Ovary (tissue), 3 donors: Measurements from ENCODE around the gene DBI.

Experiments
- POLR2A ChIP-seq: fragments of 450-650 bp; IDR thresholded peaks from one replicate; pipeline ENCODE4 v1.6.1; 2017; ENCODE audit warnings: antibody characterized with exemption, mild to moderate bottlenecking, moderate library complexity
- TF ChIP-seq, protein P1 (sequence below), 3 donors: fragments of 450-650 bp in 2 of 3; fragments of 200-600 bp in 1 of 3; IDR thresholded peaks; one replicate each; pipeline versions ENCODE4 v1.5.1 to v1.8.0; 2016 to 2022; ENCODE audit warnings: antibody characterized with exemption in 3 of 3, mild to moderate bottlenecking in 1 of 3
- donor health status: DM: no; HTN: no; CAD: no.

DNA sequence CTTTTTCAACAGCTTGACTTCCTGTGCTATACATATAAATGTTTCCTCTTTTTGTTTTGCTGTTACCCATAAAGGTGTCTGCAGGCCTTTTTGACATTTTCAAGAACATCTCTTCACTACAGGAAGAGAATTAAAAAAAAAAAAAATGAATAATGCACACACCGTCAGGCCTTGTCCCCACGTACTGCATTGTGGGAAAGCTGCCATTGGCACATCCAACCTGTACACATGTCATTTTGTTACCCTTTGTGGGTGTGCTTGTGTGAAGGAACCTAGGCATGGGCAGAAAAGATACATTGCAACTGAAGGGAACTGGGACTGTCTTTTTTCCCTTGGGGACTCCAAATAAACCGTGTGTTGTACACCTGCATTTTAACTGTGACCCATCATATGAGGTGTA is 48.1 kb downstream of the DBI start:
- TF ChIP-seq, protein P1, sequence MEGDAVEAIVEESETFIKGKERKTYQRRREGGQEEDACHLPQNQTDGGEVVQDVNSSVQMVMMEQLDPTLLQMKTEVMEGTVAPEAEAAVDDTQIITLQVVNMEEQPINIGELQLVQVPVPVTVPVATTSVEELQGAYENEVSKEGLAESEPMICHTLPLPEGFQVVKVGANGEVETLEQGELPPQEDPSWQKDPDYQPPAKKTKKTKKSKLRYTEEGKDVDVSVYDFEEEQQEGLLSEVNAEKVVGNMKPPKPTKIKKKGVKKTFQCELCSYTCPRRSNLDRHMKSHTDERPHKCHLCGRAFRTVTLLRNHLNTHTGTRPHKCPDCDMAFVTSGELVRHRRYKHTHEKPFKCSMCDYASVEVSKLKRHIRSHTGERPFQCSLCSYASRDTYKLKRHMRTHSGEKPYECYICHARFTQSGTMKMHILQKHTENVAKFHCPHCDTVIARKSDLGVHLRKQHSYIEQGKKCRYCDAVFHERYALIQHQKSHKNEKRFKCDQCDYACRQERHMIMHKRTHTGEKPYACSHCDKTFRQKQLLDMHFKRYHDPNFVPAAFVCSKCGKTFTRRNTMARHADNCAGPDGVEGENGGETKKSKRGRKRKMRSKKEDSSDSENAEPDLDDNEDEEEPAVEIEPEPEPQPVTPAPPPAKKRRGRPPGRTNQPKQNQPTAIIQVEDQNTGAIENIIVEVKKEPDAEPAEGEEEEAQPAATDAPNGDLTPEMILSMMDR (IDR thresholded peaks at IDR 0.05) = no peak
- no peak for TF ChIP-seq POLR2A
